Lower lobe of right lung (tissue), 2 donors: ENCODE measurements around the gene COX4I1. TPM values are rescaled to one million over a fixed set of nuclear protein-coding genes. Genes with fewer than 3 reads are reported as not detected.

Source experiments
- ATAC-seq, 2 donors: fragments of 200-7000 bp; cut with Tn5 transposase; one replicate each; pipeline ENCODE4 v1.9.1; 2020 to 2022; ENCODE audit warnings: mild to moderate bottlenecking in 2 of 2, moderate library complexity in 2 of 2
- DNase-seq: peaks from one replicate; pipeline ENCODE4 v3.0.0-alpha.2; 2020
- H3K27ac ChIP-seq: fragments of 200-600 bp; one replicate; pipeline ENCODE4 v1.8.0; 2022
- H3K27me3 ChIP-seq: fragments of 200-600 bp; one replicate; pipeline ENCODE4 v1.8.0; 2022; ENCODE audit warnings: low read depth
- H3K36me3 ChIP-seq: fragments of 200-600 bp; one replicate; pipeline ENCODE4 v1.8.0; 2022; ENCODE audit warnings: mild to moderate bottlenecking
- H3K4me1 ChIP-seq: fragments of 200-600 bp; one replicate; pipeline ENCODE4 v1.8.0; 2022
- H3K4me3 ChIP-seq: fragments of 200-600 bp; one replicate; pipeline ENCODE4 v1.8.0; 2022; ENCODE audit warnings: mild to moderate bottlenecking
- H3K9me3 ChIP-seq: fragments of 200-600 bp; one replicate; pipeline ENCODE4 v1.8.0; 2022
- CTCF ChIP-seq: fragments of 200-600 bp; IDR thresholded peaks from one replicate; pipeline ENCODE4 v1.8.0; 2022; ENCODE audit warnings: antibody characterized with exemption, mild to moderate bottlenecking
- intact Hi-C: fragments of 100-400 bp; cut with DNase I; formaldehyde crosslinking; loops from one replicate; pipeline ENCODE4 v1.11.0; 2022
- total RNA-seq: library from RNA; stranded (reverse); fragmentation: NEBNext Ultra II Directional; extraction: Animal tissue kit (Norgen Biotek cat#: 25700); gene quantifications from one replicate; pipeline ENCODE4 v1.2.1, GENCODE V29; 2021
- donor health status: DM: no; HTN: yes; CAD: no; lungs with severe emphysema.

COX4I1 gene
- total RNA-seq, 1 donor from 2014 or later, result 391 TPM

DNA sequence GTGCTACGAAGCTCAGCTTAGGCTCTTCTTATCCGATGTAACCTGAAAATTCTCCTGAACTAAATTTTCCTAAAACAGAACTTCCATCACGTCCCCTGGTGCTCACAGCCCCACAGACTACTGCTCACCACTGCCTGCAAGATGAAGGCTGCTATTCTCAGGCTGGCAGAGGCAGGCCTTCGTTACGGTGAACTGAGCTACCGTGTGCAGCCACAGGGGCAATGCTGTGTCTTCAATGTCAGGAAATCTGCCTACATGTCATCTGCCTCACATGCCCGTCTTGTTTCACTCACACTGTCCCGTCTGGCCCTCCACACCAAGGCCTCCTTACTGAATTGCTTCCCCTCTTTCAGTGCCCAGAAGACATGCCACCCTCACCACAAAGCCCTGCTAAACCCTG lies 16.1 kb upstream of the COX4I1 start:
- Histone ChIP-seq H3K4me3 (no peak overlapping the region), H3K27ac (no peak overlapping the region), H3K4me1 (peaks cover 15% of the 10 kb centered on the region), H3K36me3 (peaks cover 66% of the 10 kb centered on the region), H3K27me3 (no peaks in the 10 kb centered on the region), H3K9me3 (no peaks in the 10 kb centered on the region)
- ATAC-seq (no peak), DNase-seq (no peak)
- TF ChIP-seq CTCF, result no peak
- intact Hi-C loops, result no loop called here

DNA sequence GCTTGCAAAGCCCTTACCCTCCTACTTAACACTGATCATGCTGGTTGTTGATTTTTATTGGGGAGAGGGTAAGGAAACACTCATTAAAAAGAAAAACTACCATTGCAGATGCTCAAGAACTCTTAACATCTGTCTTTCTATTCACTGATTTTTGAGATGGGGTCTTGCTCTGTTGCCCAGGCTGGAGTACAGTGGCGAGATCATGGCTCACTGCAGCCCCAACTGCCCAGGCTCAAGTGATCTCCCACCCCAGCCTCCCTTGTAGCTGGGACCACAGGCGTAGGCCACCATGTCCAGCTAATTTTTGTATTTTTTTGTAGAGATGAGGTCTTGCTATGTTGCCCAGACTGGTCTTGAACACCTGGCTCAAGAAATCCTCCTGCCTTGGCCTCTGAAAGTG lies 14.7 kb upstream of the COX4I1 start:
- no peak for ATAC-seq
- H3K27me3 ChIP-seq, result no peaks in the 10 kb centered on the region
- DNase-seq, result no peak
- H3K4me1 ChIP-seq, result peaks cover 15% of the 10 kb centered on the region
- intact Hi-C loops, result no loop called here
- no peak overlapping the region for H3K27ac ChIP-seq
- no peaks in the 10 kb centered on the region for H3K9me3 ChIP-seq
- H3K36me3 ChIP-seq, result peaks cover 60% of the 10 kb centered on the region
- no peak overlapping the region for H3K4me3 ChIP-seq
- no peak for TF ChIP-seq CTCF

DNA sequence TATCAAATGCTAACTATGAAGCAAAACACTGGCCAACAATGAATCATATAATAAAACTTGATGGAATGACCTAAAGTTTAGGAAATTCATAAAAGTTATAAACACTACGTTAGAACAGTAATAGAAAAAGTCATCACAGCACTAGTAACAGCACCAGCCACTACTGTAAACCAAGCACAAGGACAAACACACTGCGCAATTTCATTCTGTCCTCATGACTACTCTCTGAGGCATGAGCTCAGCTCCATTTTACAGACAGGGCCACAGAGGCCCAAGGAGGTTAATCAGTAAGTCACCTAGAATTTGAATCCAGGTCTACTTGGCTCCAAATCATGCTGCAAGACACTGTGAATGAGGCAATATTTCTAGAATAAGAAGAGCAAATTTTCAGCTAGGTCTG lies 13.6 kb upstream of the COX4I1 start:
- TF ChIP-seq CTCF, result no peak
- intact Hi-C loops, result no loop called here
- H3K4me3 ChIP-seq, result no peak overlapping the region
- H3K27me3 ChIP-seq, result no peaks in the 10 kb centered on the region
- no peak overlapping the region for H3K27ac ChIP-seq
- H3K36me3 ChIP-seq, result peaks cover 49% of the 10 kb centered on the region
- peaks cover 15% of the 10 kb centered on the region for H3K4me1 ChIP-seq
- DNase-seq, result no peak
- no peaks in the 10 kb centered on the region for H3K9me3 ChIP-seq
- no peak for ATAC-seq

- no peak overlapping the region for H3K4me3 ChIP-seq
- TF ChIP-seq CTCF, result no peak
- no peaks in the 10 kb centered on the region for H3K9me3 ChIP-seq
- DNase-seq (no peak), ATAC-seq (no peak)
- intact Hi-C loops, result no loop called here
- H3K27ac ChIP-seq, result no peak overlapping the region
- no peaks in the 10 kb centered on the region for H3K4me1 ChIP-seq
- H3K27me3 ChIP-seq, result no peaks in the 10 kb centered on the region
- H3K36me3 ChIP-seq, result peaks cover 54% of the 10 kb centered on the region
These were observed 10.7 kb upstream of the COX4I1 start for GRCh38 chr16:85788819-85789218.

- Histone ChIP-seq H3K4me3 (no peak overlapping the region), H3K4me1 (no peaks in the 10 kb centered on the region), H3K27me3 (no peaks in the 10 kb centered on the region), H3K9me3 (no peaks in the 10 kb centered on the region), H3K36me3 (peaks cover 57% of the 10 kb centered on the region), H3K27ac (no peak overlapping the region)
- ATAC-seq (no peak), DNase-seq (no peak)
- intact Hi-C loops, result no loop called here
- TF ChIP-seq CTCF, result no peak
These were observed 9.7 kb upstream of the COX4I1 start for GRCh38 chr16:85789773-85790172.
